Stimulated activated effector memory CD8-positive, alpha-beta T cell treated with anti-CD3 and anti-CD28 coated beads, Interleukin-12 subunit alpha, Interleukin-12 subunit beta, amount 100 ng/mL, for 72 hours (primary cell): ENCODE measurements around the gene PYDC1.
A peak's percentile ranks its signal among the peaks of the same experiment; 100 is the strongest.
"Not testable (repeated sequence)": the region's sequence is repeated elsewhere in the genome, so short reads cannot be mapped to it uniquely, and the experiment has no call there.

Experiments
- ATAC-seq: fragments of 150-1000 bp; cut with Tn5 transposase; 2 replicates; pipeline ENCODE4 v1.10.0; 2021
- DNase-seq, 2 donors: peaks; one replicate each; pipeline ENCODE4 v3.0.0; 2021 to 2022; ENCODE audit warnings: low spot score in 2 of 2
- H3K27ac Mint-ChIP-seq: one replicate; pipeline ENCODE4 v1.8.0; 2022; ENCODE audit warnings: mild to moderate bottlenecking, mixed read lengths
- H3K36me3 Mint-ChIP-seq: one replicate; pipeline ENCODE4 v1.8.0; 2022; ENCODE audit warnings: mild to moderate bottlenecking, mixed read lengths
- H3K4me1 Mint-ChIP-seq: one replicate; pipeline ENCODE4 v1.8.0; 2022; ENCODE audit warnings: mixed read lengths
- H3K4me3 Mint-ChIP-seq: one replicate; pipeline ENCODE4 v1.8.0; 2022; ENCODE audit warnings: mild to moderate bottlenecking, mixed read lengths
- H3K9me3 Mint-ChIP-seq: one replicate; pipeline ENCODE4 v1.8.0; 2022; ENCODE audit warnings: mixed read lengths

PYDC1 gene

DNA sequence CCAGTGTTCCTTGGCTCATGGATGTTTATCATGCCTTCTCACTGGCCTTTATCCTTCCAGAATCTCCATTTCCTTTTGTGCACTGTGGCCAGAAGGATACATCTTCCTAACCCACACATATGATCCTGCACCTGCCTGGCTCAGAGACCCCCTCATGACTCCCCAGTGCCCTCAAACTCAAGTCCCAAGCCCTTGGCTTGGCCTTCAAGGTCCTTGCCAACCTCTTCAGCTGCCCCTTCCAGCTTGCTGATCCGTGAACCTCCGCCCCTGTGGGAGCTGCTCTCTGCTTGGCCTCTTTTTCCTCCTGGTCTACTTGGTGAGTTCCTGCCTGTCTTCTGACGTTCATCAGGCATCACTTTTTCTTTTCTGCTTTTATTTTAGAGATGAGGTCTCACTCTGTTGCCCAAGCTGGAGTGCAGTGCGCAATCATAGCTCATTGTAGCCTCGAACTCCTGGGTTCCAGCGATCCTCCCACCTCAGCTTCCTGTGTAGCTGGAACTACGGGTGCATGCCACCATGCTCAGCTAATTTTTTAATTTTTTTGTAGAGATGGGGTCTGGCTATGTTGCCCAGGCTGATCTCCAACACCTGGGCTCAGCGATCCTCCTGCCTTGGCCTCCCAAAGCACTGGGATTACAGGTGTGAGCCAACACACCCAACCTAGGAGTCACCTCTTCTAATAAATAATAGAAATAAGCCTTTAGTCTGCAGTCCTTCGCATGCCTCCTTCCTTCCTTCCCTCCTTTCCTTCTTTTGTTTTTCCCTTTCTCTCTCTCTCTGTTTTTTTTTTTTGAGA is 11.9 kb downstream of the PYDC1 start:
- H3K27ac Mint-ChIP-seq = no peak overlapping the region
- H3K4me1 Mint-ChIP-seq = peaks cover 43% of the 10 kb centered on the region
- H3K36me3 Mint-ChIP-seq = peaks cover 25% of the 10 kb centered on the region
- H3K9me3 Mint-ChIP-seq = no peaks in the 10 kb centered on the region
- ATAC-seq (no peak), DNase-seq (no peak)
- no peak overlapping the region for H3K4me3 Mint-ChIP-seq

DNA sequence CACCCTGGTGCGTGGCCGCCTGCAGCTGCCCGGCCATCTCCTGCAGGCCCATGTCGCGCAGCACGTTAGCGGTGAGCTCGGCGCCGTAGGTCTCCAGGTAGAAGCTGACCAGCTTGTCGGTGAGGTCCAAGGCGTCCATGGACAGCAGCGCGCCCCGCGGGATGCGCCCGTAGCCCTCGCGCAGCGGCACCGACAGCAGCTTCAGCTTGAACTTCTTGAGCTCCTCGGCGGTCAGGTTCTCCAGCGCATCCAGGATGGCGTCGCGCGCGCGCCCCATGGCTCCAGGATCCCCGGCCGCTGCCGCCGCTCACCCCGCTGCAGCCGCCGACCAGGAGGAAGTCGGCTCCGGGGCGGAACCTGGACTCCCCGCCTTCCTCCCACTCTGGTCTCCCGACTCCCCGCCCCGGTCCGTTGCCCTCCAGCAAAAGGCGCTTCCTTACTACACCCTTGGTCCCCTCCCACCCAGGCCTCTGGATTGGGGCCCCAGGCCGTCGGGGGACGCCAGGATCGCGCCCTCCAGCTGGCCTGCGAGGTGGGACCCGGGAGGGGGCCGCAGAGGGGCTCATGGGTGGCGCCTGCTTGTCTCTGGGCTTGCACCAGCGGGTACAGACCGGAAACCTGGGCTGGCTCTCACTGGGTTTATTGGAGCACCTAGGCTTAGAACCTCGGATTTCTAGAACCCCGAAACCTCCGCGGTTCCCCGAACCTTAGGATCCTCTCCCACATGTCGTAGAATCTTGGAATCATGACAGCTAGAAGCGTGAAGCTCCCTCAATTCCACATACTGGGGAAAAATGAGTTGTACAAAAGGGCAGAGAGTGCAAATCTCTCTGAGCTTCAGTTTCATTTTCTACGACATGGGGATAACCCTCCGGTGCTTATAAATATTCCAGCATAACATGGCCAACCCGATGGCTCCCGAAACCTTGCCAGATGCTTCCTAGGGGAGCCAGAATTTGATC is 14.2 kb downstream of the PYDC1 start, which contains the start of gene PYCARD:
TSS of gene PYCARD (minus strand) at position 347 of the 962 bp plus-strand sequence. CDS start at position 277, 70 bp downstream.
- Mint-ChIP-seq H3K27ac (peak within 1 kb of the TSS; percentile 86), H3K4me1 (peaks cover 58% of the 10 kb centered on the region), H3K9me3 (no peaks in the 10 kb centered on the region), H3K36me3 (peaks cover 41% of the 10 kb centered on the region), H3K4me3 (peak within 1 kb of the TSS; percentile 81)
- peak; percentile 56 for ATAC-seq
- peak in 1 of 2 donors; percentile 73 for DNase-seq

DNA sequence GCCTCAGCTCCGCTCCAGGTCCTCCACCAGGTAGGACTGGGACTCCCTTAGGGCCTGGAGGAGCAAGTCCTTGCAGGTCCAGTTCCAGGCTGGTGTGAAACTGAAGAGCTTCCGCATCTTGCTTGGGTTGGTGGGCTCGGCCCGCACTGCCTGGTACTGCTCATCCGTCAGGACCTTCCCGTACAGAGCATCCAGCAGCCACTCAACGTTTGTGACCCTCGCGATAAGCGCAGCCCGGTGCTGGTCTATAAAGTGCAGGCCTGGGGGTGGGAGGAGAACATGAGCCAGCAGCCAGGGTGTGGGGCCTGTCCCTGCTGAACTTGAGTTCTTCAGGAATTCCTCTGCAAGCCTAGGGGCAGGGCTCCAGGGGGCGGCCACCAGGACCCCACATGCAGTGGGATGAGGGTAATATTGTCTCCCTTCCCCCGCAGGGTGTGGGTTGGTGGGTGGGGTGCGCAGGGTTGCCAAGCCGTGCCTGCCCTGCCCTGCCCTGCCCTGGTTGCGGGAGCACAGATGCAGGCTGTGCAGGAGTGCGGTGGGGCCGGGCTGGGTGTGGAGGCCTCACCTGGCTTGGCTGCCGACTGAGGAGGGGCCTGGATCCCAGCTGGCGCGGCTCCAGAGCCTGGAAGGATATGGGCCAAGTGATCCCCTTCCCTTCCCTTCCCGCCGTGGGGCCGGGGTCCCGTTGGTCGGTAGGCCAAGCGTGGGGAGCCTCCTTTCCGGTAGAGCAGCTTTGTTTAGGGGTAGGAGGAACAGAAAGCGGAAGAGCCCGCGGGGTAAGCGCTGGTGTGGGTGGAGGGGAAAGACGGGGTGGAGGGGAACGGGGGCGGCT is 15.1 kb downstream of the PYDC1 start:
- H3K36me3 Mint-ChIP-seq = peaks cover 50% of the 10 kb centered on the region
- ATAC-seq = peak; percentile 63

DNA sequence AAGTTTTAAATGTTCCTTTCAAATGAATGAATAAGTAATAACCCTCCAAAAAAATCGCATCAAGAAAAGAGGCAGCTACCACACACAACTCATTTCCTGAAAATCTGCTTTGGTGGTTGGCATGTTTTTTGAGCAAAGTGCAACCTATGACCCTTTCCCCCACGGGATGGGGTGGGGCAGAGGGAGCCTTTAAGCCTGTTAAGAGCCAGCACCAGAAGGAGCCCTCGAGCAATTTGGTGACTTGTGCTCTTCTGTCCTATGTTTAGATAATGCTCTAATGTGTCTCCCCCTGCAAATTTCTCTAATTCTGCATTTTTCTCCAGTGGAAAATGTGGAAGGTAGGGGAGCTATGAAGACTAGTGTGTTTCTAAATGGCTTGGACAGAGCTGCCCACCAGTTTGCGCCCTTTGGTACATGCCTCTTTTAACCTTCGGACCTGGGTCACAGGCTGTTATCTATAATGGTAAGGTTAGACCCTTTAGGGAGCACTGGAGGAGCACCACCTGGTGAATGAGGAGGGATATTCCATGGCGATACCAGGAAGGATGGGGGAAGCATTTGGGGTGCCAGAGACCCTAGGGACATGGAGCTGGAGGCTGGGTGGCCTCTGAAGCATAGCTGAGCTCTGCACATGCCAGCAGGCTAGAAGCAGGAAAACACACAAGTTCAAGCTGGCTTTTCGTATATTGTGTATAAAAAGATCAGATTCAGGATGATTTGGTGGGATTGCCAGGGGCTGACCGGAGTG is 15.9 kb downstream of the PYDC1 start:
- Mint-ChIP-seq H3K9me3 (no peaks in the 10 kb centered on the region), H3K4me1 (peaks cover 61% of the 10 kb centered on the region), H3K36me3 (peaks cover 58% of the 10 kb centered on the region), H3K4me3 (peak overlapping the region; percentile 81), H3K27ac (peak overlapping the region; percentile 86)
- peak; percentile 76 for ATAC-seq
- DNase-seq = no peak

More for the DNA sequence above, 15.1 kb downstream of the PYDC1 start:
- Mint-ChIP-seq H3K9me3 (no peaks in the 10 kb centered on the region), H3K27ac (peak overlapping the region; percentile 86), H3K4me1 (peaks cover 58% of the 10 kb centered on the region), H3K4me3 (peak overlapping the region; percentile 81)
- DNase-seq = peak in 1 of 2 donors; percentile 29

DNA sequence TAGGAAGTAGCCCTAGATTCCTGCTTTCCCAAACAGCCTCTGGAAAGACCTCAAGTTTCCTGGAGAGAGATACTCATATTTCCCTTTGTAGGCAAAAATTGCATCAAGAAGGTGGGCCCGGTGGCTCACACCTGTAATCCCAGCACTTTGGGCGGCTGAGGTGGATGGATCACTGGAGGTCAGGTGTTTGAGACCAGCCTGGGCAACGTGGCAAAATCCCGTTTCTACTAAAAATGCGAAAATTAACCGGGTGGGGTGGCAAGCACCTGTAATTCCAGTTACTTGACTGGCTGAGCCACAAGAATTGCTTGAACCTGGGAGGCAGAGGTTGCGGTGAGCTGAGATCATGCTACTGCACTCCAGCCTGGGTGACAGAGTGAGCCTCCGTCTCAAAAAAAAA is 16.8 kb downstream of the PYDC1 start:
- not testable (repeated sequence) for ATAC-seq, H3K9me3 Mint-ChIP-seq, H3K4me3 Mint-ChIP-seq, DNase-seq
- Mint-ChIP-seq H3K27ac (peak overlapping the region; percentile 0), H3K36me3 (peaks cover 67% of the 10 kb centered on the region), H3K4me1 (peaks cover 58% of the 10 kb centered on the region)

DNA sequence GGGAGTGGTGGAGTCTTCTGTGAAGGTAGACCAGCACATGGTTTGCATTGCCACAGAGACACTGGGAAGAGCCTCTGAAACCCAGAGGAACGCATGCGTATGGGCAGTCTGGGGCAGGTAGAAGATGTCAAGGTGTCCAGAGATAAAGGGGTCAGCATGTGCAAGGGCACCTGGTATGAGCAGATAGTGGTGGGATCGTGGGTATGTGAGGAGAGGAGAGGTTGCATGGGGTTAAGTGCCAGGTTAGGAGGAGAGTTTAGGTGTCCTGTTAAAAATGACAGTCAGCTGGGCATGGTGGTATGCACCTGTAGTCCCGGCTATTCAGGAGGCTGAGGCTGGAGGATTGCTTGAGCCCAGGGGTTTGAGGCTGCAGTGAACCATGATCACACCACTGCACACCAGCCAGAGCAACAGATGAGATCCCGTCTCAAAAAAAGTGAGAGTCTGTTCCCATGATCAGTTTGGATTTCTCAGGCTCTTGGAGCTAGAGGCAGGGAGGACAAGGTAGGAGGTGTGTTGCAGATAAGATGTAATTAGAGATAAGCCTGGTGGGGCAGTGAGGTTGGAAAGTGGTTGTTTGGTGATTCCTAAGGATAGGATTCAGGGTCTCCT is 17.4 kb downstream of the PYDC1 start:
- H3K9me3 Mint-ChIP-seq = no peaks in the 10 kb centered on the region
- H3K27ac Mint-ChIP-seq = peak overlapping the region; percentile 0
- H3K4me3 Mint-ChIP-seq = no peak overlapping the region
- H3K4me1 Mint-ChIP-seq = peaks cover 54% of the 10 kb centered on the region
- ATAC-seq (no peak), DNase-seq (no peak)
- H3K36me3 Mint-ChIP-seq = peaks cover 73% of the 10 kb centered on the region

DNA sequence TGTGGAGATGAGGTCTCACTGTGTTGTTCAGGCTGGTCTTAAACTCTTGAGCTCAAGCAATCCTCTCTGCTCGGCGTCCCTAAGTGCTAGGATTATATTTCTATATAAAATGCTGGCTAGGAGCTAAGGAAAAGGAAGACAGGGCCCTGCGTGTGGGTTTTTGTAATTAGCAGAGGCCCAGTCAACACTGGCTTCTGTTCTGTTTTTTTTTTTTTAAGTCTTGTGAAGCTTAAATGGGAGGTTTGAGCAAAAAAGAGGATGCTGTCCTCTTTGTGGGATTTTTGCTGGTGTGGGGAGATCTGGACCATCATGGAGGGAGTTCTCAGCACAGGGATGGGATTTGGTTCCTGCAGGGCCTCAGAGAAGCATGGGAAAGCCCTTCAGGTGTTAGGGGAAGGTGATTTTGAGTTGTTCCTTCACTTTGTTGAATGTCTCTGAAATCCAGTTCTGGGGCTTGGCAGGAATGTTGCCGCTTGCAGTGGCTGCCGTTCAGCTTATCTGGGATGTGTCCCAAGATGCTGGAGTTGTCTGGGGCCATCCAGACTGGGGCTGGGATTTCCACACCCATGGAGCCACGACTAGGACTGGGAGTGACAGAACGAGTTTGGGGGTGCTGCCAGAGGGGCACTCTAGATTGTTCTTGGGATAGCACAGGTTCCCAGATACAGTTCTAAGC is 18.6 kb downstream of the PYDC1 start:
- no peaks in the 10 kb centered on the region for H3K9me3 Mint-ChIP-seq
- peaks cover 85% of the 10 kb centered on the region for H3K36me3 Mint-ChIP-seq
- ATAC-seq (no peak), DNase-seq (no peak)
- no peak overlapping the region for H3K4me3 Mint-ChIP-seq
- peaks cover 59% of the 10 kb centered on the region for H3K4me1 Mint-ChIP-seq
- H3K27ac Mint-ChIP-seq = peak overlapping the region; percentile 44

DNA sequence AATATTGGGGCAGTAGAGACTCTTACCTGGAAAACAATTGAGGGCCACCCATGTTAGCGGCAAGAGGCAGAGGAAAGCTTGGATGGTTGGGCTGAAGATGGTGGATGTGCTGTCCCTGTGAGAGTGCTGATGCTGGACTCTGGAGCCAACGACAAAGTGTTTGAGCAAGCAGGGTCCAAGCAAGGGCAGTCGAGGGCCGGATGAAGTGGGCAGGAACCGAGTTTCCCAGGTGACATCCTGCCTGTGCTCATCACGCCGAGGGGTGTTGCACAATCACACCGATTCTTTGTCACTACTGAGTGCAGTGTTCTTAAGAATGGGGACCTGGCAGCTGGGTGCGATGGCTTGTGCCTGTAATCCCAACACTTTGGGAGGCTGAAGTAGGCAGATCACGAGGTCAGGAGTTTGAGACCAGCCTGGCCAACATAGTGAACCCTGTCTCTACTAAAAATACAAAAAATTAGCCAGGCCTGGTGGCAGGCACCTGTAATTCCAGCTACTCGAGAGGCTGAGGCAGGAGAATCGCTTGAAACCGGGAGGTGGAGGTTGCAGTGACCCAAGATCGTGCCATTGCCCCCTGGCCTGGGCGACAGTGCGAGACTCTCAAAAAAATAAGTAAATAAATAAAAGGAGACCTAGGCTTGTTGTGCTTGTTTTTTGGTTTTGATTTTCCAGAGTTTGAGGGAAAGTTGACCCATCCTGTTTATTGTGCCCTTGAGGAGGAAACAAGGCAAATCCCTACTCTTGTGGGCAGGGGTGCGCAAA is 20.4 kb downstream of the PYDC1 start:
- Mint-ChIP-seq H3K4me3 (no peak overlapping the region), H3K27ac (no peak overlapping the region), H3K9me3 (no peaks in the 10 kb centered on the region), H3K36me3 (peaks cover 92% of the 10 kb centered on the region), H3K4me1 (peaks cover 58% of the 10 kb centered on the region)
- no peak for ATAC-seq
- DNase-seq = no peak

DNA sequence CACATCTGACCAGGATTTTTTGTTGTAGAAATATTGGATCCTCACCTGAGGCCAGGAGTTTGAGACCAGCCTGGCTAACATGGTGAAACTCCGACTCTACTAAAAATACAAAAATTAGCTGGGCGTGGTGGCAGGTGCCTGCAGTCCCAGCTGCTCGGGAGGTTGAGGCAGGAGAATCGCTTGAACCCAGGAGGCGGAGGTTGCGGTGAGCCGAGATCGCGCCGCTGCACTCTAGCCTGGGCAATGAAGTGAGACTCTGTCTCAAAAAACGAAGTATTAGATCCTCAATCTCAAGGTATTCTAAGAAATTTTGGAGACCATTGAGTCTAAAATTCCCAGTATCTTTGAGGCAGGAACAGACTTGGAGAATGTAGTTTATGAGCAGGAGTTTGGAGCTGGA is 21.1 kb downstream of the PYDC1 start:
- DNase-seq, H3K27ac Mint-ChIP-seq, H3K9me3 Mint-ChIP-seq, ATAC-seq, H3K4me3 Mint-ChIP-seq: not testable (repeated sequence)
- H3K4me1 Mint-ChIP-seq = peaks cover 58% of the 10 kb centered on the region
- H3K36me3 Mint-ChIP-seq = peaks cover 92% of the 10 kb centered on the region

DNA sequence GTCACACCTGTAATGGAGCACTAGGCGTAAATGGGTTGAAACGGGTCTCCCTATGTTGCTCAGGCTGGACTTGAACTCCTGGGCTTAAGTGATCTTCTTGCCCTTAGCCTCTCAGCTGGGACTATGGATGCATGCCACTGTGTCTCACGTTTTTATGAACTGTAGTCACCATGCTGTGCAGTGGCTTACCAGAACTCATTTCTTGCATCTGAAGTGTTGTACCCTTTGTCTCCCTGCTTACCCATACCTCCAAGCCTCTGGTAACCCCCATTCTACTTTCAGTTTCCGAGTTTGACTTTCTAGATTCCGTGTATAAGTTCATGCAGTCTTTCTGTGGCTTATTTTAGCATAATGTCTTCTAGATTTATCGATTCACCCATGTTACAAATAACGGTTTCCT is 22.0 kb downstream of the PYDC1 start:
- DNase-seq (no peak), ATAC-seq (peak; percentile 62)
- no peak overlapping the region for H3K27ac Mint-ChIP-seq
- peaks cover 92% of the 10 kb centered on the region for H3K36me3 Mint-ChIP-seq
- no peaks in the 10 kb centered on the region for H3K9me3 Mint-ChIP-seq
- H3K4me1 Mint-ChIP-seq = peaks cover 62% of the 10 kb centered on the region
- no peak overlapping the region for H3K4me3 Mint-ChIP-seq

DNA sequence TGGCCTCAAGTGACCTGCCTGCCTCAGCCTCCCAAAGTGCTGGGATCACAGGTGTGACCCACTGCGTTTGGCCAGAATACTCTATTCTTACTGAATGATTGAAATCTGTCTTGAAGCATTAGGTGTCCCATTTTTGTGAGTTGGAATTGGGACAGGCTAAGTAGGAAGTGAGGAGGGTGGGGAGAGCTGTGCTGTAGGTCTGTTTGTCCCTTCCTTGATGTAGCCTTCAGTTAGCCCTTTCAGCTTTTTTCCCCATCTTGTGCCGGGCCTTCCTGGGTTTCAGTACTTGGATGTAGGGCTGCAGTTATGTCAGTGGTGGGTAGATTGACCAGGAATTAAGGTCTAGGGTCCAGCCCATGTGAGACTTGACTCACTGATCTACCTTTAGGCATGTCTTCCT is 23.1 kb downstream of the PYDC1 start:
- H3K27ac Mint-ChIP-seq = peak overlapping the region; percentile 50
- peaks cover 62% of the 10 kb centered on the region for H3K4me1 Mint-ChIP-seq
- DNase-seq = no peak
- no peak overlapping the region for H3K4me3 Mint-ChIP-seq
- no peaks in the 10 kb centered on the region for H3K9me3 Mint-ChIP-seq
- no peak for ATAC-seq
- peaks cover 98% of the 10 kb centered on the region for H3K36me3 Mint-ChIP-seq

DNA sequence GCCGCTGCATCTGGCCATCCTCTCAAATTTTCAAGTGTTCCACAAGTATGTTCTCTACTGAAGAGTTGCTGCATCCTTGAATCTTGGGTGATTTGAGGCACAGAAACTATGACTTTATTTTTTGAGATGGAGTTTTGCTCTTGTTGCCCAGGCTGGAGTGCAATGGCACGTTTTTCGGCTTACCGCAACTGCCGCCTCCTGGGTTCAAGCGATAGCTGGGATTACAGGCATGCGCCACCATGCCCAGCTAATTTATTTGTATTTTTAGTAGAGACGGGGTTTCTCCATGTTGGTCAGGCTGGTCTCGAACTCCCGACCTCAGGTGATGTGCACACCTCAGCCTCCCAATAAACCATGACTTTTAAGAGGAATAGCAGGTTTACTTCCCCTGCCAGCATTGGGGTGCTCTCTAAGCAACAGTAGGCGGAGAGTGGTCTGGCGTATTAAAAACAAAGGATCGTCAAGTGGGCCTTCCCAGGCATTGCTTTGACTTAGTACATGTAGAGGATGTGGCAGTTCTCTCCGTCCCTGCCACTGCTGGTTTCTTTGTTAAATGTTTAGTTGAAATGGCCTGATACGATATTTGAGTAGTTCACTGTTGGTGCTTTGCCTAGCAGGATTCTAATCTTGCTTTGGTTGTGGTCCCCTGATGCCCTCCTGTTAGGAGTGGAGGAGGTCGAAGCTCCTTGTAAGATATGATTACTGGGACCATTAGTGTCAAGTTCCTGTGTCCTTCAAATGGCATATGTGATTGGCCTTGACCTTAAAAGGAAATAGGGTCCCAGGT is 23.9 kb downstream of the PYDC1 start:
- DNase-seq (no peak), ATAC-seq (no peak)
- H3K4me3 Mint-ChIP-seq = no peak overlapping the region
- H3K9me3 Mint-ChIP-seq = no peaks in the 10 kb centered on the region
- peak overlapping the region; percentile 50 for H3K27ac Mint-ChIP-seq
- H3K4me1 Mint-ChIP-seq = peaks cover 63% of the 10 kb centered on the region
- H3K36me3 Mint-ChIP-seq = peaks cover 100% of the 10 kb centered on the region
